H9 (cell line): ENCODE data around the gene LCP1. TPM values are rescaled to one million over a fixed set of nuclear protein-coding genes. Genes with fewer than 3 reads are reported as not detected.

ENCODE experiments used
- DNase-seq: peaks from one replicate; pipeline ENCODE4 v3.0.0-alpha.2; 2017
- H2AFZ ChIP-seq: one replicate; pipeline ENCODE4 v1.6.1; 2013; ENCODE audit warnings: mild to moderate bottlenecking, low read length, control low read depth, moderate library complexity
- H2AK5ac ChIP-seq: 2 replicates; pipeline ENCODE4 v1.6.1; 2013; ENCODE audit warnings: low read length, control low read depth, mixed read lengths; ENCODE audit not compliant: insufficient read length
- H2BK120ac ChIP-seq: one replicate; pipeline ENCODE4 v1.6.1; 2013; ENCODE audit warnings: low read depth, mild to moderate bottlenecking, low read length, control low read depth, inconsistent platforms; ENCODE audit not compliant: poor library complexity, severe bottlenecking
- H2BK12ac ChIP-seq: 2 replicates; pipeline ENCODE4 v1.6.1; 2013; ENCODE audit warnings: low read length, control low read depth, mixed read lengths, low read depth; ENCODE audit not compliant: insufficient read length
- H2BK15ac ChIP-seq: 2 replicates; pipeline ENCODE4 v1.6.1; 2013; ENCODE audit warnings: low read depth, low read length, control low read depth
- H2BK20ac ChIP-seq: one replicate; pipeline ENCODE4 v1.6.1; 2013; ENCODE audit warnings: low read depth, mild to moderate bottlenecking, low read length, control low read depth, inconsistent platforms; ENCODE audit not compliant: poor library complexity, severe bottlenecking
- H2BK5ac ChIP-seq: 2 replicates; pipeline ENCODE4 v1.6.1; 2013; ENCODE audit warnings: low read length, control low read depth, mixed read lengths; ENCODE audit not compliant: insufficient read length
- H3K14ac ChIP-seq: 2 replicates; pipeline ENCODE4 v1.6.1; 2013; ENCODE audit warnings: low read length, control low read depth; ENCODE audit not compliant: insufficient read depth
- H3K18ac ChIP-seq: 2 replicates; pipeline ENCODE4 v1.6.1; 2013; ENCODE audit warnings: low read depth, mild to moderate bottlenecking, mixed read lengths, low read length, control low read depth; ENCODE audit not compliant: insufficient read length
- H3K23ac ChIP-seq: 2 replicates; pipeline ENCODE4 v1.6.1; 2013; ENCODE audit warnings: low read length, control low read depth, mixed read lengths, low read depth; ENCODE audit not compliant: insufficient read length
- H3K23me2 ChIP-seq: 2 replicates; pipeline ENCODE4 v1.6.1; 2013; ENCODE audit warnings: low read depth, mild to moderate bottlenecking, mixed read lengths, low read length, control low read depth; ENCODE audit not compliant: insufficient read length, poor library complexity, severe bottlenecking
- H3K27ac ChIP-seq: 2 replicates; pipeline ENCODE4 v1.5.1; 2013; ENCODE audit warnings: low read length, control low read depth, mixed read lengths, low read depth; ENCODE audit not compliant: insufficient read length
- H3K27me3 ChIP-seq: 2 replicates; pipeline ENCODE4 v1.6.1; 2013; ENCODE audit warnings: low read length, control low read depth, inconsistent platforms; ENCODE audit not compliant: insufficient read depth
- H3K4ac ChIP-seq: 2 replicates; pipeline ENCODE4 v1.6.1; 2013; ENCODE audit warnings: low read depth, mild to moderate bottlenecking, control low read depth, inconsistent platforms, low read length, moderate library complexity
- H3K4me1 ChIP-seq: 2 replicates; pipeline ENCODE4 v1.6.1; 2013; ENCODE audit warnings: low read length, control low read depth, inconsistent platforms; ENCODE audit not compliant: insufficient read depth
- H3K4me2 ChIP-seq: 2 replicates; pipeline ENCODE4 v1.6.1; 2013; ENCODE audit warnings: low read length, control low read depth, mixed read lengths; ENCODE audit not compliant: insufficient read length, insufficient read depth
- H3K56ac ChIP-seq: 2 replicates; pipeline ENCODE4 v1.6.1; 2013; ENCODE audit warnings: low read depth, mild to moderate bottlenecking, mixed read lengths, low read length, control low read depth; ENCODE audit not compliant: insufficient read length
- H3K79me1 ChIP-seq: 2 replicates; pipeline ENCODE4 v1.6.1; 2013; ENCODE audit warnings: low read depth, mild to moderate bottlenecking, moderate library complexity, low read length, control low read depth, inconsistent platforms; ENCODE audit not compliant: insufficient read depth, poor library complexity, severe bottlenecking
- H3K79me2 ChIP-seq: 2 replicates; pipeline ENCODE4 v1.6.1; 2013; ENCODE audit warnings: low read length, control low read depth, inconsistent platforms; ENCODE audit not compliant: insufficient read depth
- H3K9ac ChIP-seq: 2 replicates; pipeline ENCODE4 v1.6.1; 2013; ENCODE audit warnings: low read length, control low read depth, mixed read lengths; ENCODE audit not compliant: insufficient read length; ENCODE audit errors: extremely low read depth
- H3K9me3 ChIP-seq: one replicate; pipeline ENCODE4 v1.6.1; 2013; ENCODE audit warnings: low read depth, low read length, inconsistent platforms; ENCODE audit not compliant: control insufficient read depth
- H3T11ph ChIP-seq: one replicate; pipeline ENCODE4 v1.6.1; 2013; ENCODE audit warnings: mild to moderate bottlenecking, low read length, control low read depth, inconsistent platforms
- H4K20me1 ChIP-seq: one replicate; pipeline ENCODE4 v1.6.1; 2013; ENCODE audit not compliant: control insufficient read depth, insufficient read length, insufficient read depth
- H4K5ac ChIP-seq: 2 replicates; pipeline ENCODE4 v1.6.1; 2013; ENCODE audit warnings: low read depth, mild to moderate bottlenecking, mixed read lengths, low read length, control low read depth; ENCODE audit not compliant: insufficient read length
- H4K8ac ChIP-seq: replicated peaks from 2 replicates; pipeline ENCODE4 v1.6.1; 2013; ENCODE audit warnings: low read length, control low read depth, mixed read lengths, low read depth; ENCODE audit not compliant: insufficient read length
- H4K91ac ChIP-seq: 2 replicates; pipeline ENCODE4 v1.6.1; 2013; ENCODE audit warnings: low read depth, mild to moderate bottlenecking, moderate library complexity, mixed read lengths, low read length, control low read depth; ENCODE audit not compliant: insufficient read length
- H3K27ac Mint-ChIP-seq, 3 experiments: 2 replicates in 2 of 3; 3 replicates in 1 of 3; pipeline ENCODE4 v1.8.0; 2020 to 2021; ENCODE audit warnings: mixed read lengths in 3 of 3, mild to moderate bottlenecking in 1 of 3, moderate library complexity in 1 of 3
- H3K27me3 Mint-ChIP-seq: 2 replicates; pipeline ENCODE4 v1.8.0; 2021; ENCODE audit warnings: low read depth, mild to moderate bottlenecking, moderate library complexity, mixed read lengths
- H3K36me3 Mint-ChIP-seq, 3 experiments: 2 replicates in 2 of 3; 3 replicates in 1 of 3; pipeline ENCODE4 v1.8.0; 2020 to 2021; ENCODE audit warnings: low read depth in 3 of 3, mixed read lengths in 3 of 3; ENCODE audit not compliant: insufficient read depth in 1 of 3
- H3K4me1 Mint-ChIP-seq, 2 experiments: 2 replicates each; pipeline ENCODE4 v1.8.0; 2020; ENCODE audit warnings: mixed read lengths in 2 of 2
- H3K4me3 Mint-ChIP-seq, 2 experiments: 2 replicates in 1 of 2; 3 replicates in 1 of 2; pipeline ENCODE4 v1.8.0; 2020 to 2021; ENCODE audit warnings: mild to moderate bottlenecking in 2 of 2, mixed read lengths in 2 of 2, moderate library complexity in 1 of 2
- H3K9me3 Mint-ChIP-seq, 2 experiments: 2 replicates in 1 of 2; 3 replicates in 1 of 2; pipeline ENCODE4 v1.8.0; 2020; ENCODE audit warnings: mild to moderate bottlenecking in 2 of 2, mixed read lengths in 2 of 2, moderate library complexity in 1 of 2
- WGBS: extraction: QIAGEN DNeasy Blood & Tissue Kit; methylation state at CpG from one replicate; pipeline ENCODE4 v1.1.7; 2013; ENCODE audit warnings: missing lambda C conversion rate, low lambda C conversion rate, mixed read lengths; ENCODE audit not compliant: insufficient read length; ENCODE audit errors: extremely low coverage; 5-methylcytosine and 5-hydroxymethylcytosine counted together
- total RNA-seq: library from RNA; stranded (reverse); gene quantifications from 2 replicates; pipeline ENCODE4 v1.2.1, GENCODE V29; 2021
- TF ChIP-seq, protein P1 (sequence below): fragments of 200-600 bp; sonication (generic); conservative IDR thresholded peaks from 3 replicates; pipeline ENCODE4 v1.8.0; 2021; ENCODE audit warnings: antibody characterized with exemption, mild to moderate bottlenecking

LCP1 gene
- total RNA-seq, 1 experiment from 2014 or later, result 0.81 TPM

DNA sequence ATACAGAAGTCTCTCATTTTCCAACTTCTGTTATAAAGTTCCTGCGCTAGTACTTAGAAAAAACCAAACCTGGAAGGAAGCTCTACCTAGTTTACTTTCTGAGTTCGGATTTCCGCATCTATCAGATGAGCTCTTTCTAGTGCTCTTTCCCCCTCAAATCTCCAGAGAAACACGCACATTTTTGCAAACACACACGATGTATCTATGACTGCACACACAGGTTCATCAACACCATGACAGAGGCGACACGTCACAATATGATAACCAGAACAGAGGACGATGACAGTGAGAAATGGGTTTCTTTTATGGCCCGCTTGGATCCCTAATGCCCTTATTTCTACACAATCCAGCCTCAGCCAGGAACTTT, 29.1 kb upstream of the LCP1 start:
- Mint-ChIP-seq H3K4me1 (peaks cover 18% of the 10 kb centered on the region in 2 experiments), H3K27ac (no peak overlapping the region), H3K4me3 (peak overlapping the region; percentile 64 to 78), H3K9me3 (no peaks in the 10 kb centered on the region; a peak in 1 of 5 replicates), H3K27me3 (peaks cover 31% of the 10 kb centered on the region), H3K36me3 (no peaks in the 10 kb centered on the region)
- Histone ChIP-seq H2BK12ac (no peak overlapping the region), H3K79me2 (no peaks in the 10 kb centered on the region), H3K56ac (no peak overlapping the region), H4K5ac (no peak overlapping the region), H3K23me2 (peaks cover 12% of the 10 kb centered on the region), H3K27ac (no peak overlapping the region), H4K20me1 (no peaks in the 10 kb centered on the region), H3K79me1 (no peaks in the 10 kb centered on the region), H3T11ph (no peak overlapping the region), H3K9ac (peak overlapping the region; percentile 36), H2BK5ac (no peak overlapping the region), H3K27me3 (no peaks in the 10 kb centered on the region; the same call in 1 of the 2 replicates), H3K4me2 (peak overlapping the region; percentile 65), H3K4me1 (no peaks in the 10 kb centered on the region), H2BK20ac (no peak overlapping the region), H4K91ac (no peak overlapping the region), H3K18ac (no peak overlapping the region), H4K8ac (no peak overlapping the region), H2BK120ac (no peak overlapping the region), H2BK15ac (no peak overlapping the region), H3K4ac (no peak overlapping the region), H3K9me3 (no peaks in the 10 kb centered on the region), H3K23ac (no peak overlapping the region), H2AFZ (peak overlapping the region; percentile 83), H2AK5ac (no peak overlapping the region), H3K14ac (no peak overlapping the region)
- DNase-seq, result no peak
- WGBS, result no CpG with 5 or more reads among the region's 9 CpGs
- TF ChIP-seq, protein P1, sequence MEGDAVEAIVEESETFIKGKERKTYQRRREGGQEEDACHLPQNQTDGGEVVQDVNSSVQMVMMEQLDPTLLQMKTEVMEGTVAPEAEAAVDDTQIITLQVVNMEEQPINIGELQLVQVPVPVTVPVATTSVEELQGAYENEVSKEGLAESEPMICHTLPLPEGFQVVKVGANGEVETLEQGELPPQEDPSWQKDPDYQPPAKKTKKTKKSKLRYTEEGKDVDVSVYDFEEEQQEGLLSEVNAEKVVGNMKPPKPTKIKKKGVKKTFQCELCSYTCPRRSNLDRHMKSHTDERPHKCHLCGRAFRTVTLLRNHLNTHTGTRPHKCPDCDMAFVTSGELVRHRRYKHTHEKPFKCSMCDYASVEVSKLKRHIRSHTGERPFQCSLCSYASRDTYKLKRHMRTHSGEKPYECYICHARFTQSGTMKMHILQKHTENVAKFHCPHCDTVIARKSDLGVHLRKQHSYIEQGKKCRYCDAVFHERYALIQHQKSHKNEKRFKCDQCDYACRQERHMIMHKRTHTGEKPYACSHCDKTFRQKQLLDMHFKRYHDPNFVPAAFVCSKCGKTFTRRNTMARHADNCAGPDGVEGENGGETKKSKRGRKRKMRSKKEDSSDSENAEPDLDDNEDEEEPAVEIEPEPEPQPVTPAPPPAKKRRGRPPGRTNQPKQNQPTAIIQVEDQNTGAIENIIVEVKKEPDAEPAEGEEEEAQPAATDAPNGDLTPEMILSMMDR, result no peak
